OCI-LY3 (cell line): Measurements from ENCODE around the gene LHPP.

ENCODE experiments used
- H2AFZ ChIP-seq: fragments of 200-600, 300-600 bp; shearing (Covaris generic); 2 replicates; pipeline ENCODE4 v1.6.0; 2014; ENCODE audit warnings: antibody characterized with exemption, low read depth, low read length
- H3K27ac ChIP-seq: fragments of 200-600, 300-600 bp; sonication (generic); 2 replicates; pipeline ENCODE4 v1.5.1; 2014; ENCODE audit warnings: mild to moderate bottlenecking, low read length, moderate library complexity, mixed read lengths
- H3K27me3 ChIP-seq: fragments of 200-600, 300-600 bp; sonication (generic); 2 replicates; pipeline ENCODE4 v1.6.1; 2014; ENCODE audit warnings: low read depth, low read length, mixed read lengths
- H3K36me3 ChIP-seq: fragments of 200-600, 300-600 bp; sonication (generic); replicated peaks from 2 replicates; pipeline ENCODE3; 2014; ENCODE audit warnings: low read depth, low read length, mixed read lengths
- H3K4me1 ChIP-seq: fragments of 300-600, 200-600 bp; sonication (generic); 2 replicates; pipeline ENCODE4 v1.6.1; 2014; ENCODE audit warnings: low read length, mixed read lengths
- H3K4me2 ChIP-seq: fragments of 200-600, 300-600 bp; sonication (generic); 2 replicates; pipeline ENCODE4 v1.6.1; 2014; ENCODE audit warnings: low read length, mixed read lengths
- H3K4me3 ChIP-seq: fragments of 300-600, 200-600 bp; sonication (generic); 2 replicates; pipeline ENCODE4 v1.5.1; 2014; ENCODE audit warnings: antibody characterized with exemption, mild to moderate bottlenecking, low read length, moderate library complexity
- H3K79me2 ChIP-seq: fragments of 300-600, 200-600 bp; shearing (Covaris generic); 2 replicates; pipeline ENCODE4 v1.6.1; 2014; ENCODE audit warnings: mild to moderate bottlenecking, low read length, mixed read lengths
- H3K9ac ChIP-seq: fragments of 300-600, 200-600 bp; shearing (Covaris generic); 2 replicates; pipeline ENCODE4 v1.6.0; 2014; ENCODE audit warnings: mild to moderate bottlenecking, low read length, moderate library complexity
- H3K9me3 ChIP-seq: fragments of 200-600, 300-600 bp; shearing (Covaris generic); 2 replicates; pipeline ENCODE4 v1.6.1; 2014; ENCODE audit warnings: low read length, mixed read lengths; ENCODE audit not compliant: insufficient read depth
- H4K20me1 ChIP-seq: fragments of 200-600, 300-600 bp; sonication (generic); 2 replicates; pipeline ENCODE4 v1.6.1; 2016; ENCODE audit warnings: low read length, mixed read lengths; ENCODE audit not compliant: insufficient read depth
- EZH2phosphoT487 ChIP-seq: fragments of 200-600 bp; shearing (Covaris generic); IDR thresholded peaks from 2 replicates; pipeline ENCODE4 v1.6.1; 2018; ENCODE audit warnings: antibody characterized with exemption, mixed run types, low read depth
- TF ChIP-seq, protein P1 (sequence below): fragments of 200-600, 300-600 bp; sonication (generic); IDR thresholded peaks from 2 replicates; pipeline ENCODE4 v1.5.1; 2014; ENCODE audit warnings: antibody characterized with exemption, low read length, low read depth

Gene LHPP

DNA sequence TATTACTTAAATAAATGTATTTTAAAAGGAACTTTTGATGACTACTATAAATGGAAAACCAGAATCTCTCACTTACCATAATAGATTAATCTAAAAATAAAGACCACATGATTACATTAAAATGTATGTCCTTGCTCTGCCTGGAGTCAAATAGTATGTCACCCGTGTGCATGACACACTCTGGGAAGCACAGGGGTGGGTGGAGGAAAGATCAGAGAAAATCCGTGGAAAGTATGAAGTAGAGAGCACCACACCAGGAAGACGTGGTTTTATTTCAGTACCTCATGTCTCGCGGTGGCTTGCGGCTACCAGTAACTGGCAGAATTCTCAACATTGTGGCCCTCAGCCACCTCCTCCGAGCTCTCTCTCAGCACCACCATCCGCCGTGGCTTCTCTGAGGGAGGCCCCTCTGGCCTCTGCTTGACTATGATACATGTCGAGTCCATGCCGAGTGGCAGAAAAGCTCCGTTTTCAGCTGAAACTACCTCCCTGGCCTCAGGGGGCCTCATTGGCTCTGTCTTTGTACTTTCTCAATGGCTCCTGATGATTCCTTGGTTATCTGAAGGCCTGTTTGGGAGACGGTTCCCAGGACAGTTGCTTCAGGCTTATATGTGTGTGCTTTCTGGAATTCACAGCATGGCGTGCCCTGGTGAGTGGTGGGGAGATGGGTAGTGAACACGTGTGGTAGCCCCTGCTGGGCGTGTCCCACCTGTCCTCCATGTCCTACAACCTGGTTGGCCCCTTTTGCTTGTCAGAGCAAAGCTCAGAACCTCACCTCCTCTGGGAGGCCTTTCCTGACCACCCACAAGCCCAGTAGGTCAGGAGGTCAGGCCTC, 49.8 kb downstream of the LHPP start:
- Histone ChIP-seq H3K9ac (no peak overlapping the region), H3K4me3 (no peak overlapping the region), H2AFZ (no peak overlapping the region), H3K9me3 (no peaks in the 10 kb centered on the region), H3K4me1 (peaks cover 6% of the 10 kb centered on the region; the same call in 1 of the 2 replicates), H3K4me2 (no peak overlapping the region), H3K36me3 (no peaks in the 10 kb centered on the region), H3K27ac (no peak overlapping the region), H3K27me3 (no peaks in the 10 kb centered on the region), H4K20me1 (no peaks in the 10 kb centered on the region), H3K79me2 (no peaks in the 10 kb centered on the region)
- TF ChIP-seq EZH2phosphoT487 = no peak
- TF ChIP-seq, protein P1, sequence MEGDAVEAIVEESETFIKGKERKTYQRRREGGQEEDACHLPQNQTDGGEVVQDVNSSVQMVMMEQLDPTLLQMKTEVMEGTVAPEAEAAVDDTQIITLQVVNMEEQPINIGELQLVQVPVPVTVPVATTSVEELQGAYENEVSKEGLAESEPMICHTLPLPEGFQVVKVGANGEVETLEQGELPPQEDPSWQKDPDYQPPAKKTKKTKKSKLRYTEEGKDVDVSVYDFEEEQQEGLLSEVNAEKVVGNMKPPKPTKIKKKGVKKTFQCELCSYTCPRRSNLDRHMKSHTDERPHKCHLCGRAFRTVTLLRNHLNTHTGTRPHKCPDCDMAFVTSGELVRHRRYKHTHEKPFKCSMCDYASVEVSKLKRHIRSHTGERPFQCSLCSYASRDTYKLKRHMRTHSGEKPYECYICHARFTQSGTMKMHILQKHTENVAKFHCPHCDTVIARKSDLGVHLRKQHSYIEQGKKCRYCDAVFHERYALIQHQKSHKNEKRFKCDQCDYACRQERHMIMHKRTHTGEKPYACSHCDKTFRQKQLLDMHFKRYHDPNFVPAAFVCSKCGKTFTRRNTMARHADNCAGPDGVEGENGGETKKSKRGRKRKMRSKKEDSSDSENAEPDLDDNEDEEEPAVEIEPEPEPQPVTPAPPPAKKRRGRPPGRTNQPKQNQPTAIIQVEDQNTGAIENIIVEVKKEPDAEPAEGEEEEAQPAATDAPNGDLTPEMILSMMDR = no peak

DNA sequence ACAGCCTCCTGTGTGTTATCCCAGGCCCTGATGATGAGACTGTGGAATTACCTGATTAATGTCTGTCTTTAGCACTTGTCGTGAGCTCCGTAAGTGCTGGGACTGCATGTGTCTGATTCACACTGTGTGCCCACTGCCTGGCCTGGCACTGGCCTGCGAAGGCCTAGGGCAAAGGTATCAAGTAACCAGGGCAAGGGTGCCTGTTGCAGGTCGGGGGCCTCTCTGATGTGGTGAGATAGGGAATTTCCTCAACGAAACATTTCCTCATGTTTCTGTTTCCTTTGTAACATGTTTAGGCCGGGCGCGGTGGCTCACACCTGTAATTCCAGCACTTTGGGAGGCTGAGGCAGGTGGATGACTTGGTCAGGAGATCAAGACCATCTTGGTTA, 50.4 kb downstream of the LHPP start:
- H3K79me2 ChIP-seq = no peaks in the 10 kb centered on the region
- H3K27me3 ChIP-seq = no peaks in the 10 kb centered on the region
- no peak overlapping the region for H2AFZ ChIP-seq
- no peaks in the 10 kb centered on the region for H3K9me3 ChIP-seq
- no peak overlapping the region for H3K9ac ChIP-seq
- no peak overlapping the region for H3K4me3 ChIP-seq
- H3K36me3 ChIP-seq = no peaks in the 10 kb centered on the region
- no peak overlapping the region for H3K4me2 ChIP-seq
- H3K4me1 ChIP-seq = peaks cover 6% of the 10 kb centered on the region; the same call in 1 of the 2 replicates
- H3K27ac ChIP-seq = no peak overlapping the region
- TF ChIP-seq EZH2phosphoT487 = no peak
- TF ChIP-seq, protein P1 = no peak
- no peaks in the 10 kb centered on the region for H4K20me1 ChIP-seq

DNA sequence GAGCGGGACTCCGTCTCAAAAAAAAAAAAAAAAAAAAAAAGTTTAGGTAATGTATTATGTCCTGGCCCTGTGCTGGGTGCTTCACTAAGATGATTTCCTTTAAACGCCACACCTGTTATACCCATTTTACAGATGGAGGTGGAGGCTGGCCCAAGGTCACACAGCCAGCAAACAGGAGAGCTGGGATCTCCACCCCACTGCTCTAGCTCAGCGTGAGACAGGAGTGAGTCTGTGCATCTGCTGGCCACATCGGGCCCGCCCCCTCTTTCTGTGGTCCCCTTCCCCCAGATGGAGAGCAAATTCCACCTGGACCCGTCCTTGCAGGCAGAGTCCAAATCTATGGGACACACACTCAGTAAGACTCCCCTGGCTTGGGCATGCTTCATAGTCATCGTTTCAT, 51.0 kb downstream of the LHPP start:
- H3K36me3 ChIP-seq = no peaks in the 10 kb centered on the region
- no peak overlapping the region for H2AFZ ChIP-seq
- H3K9me3 ChIP-seq = no peaks in the 10 kb centered on the region
- H3K79me2 ChIP-seq = no peaks in the 10 kb centered on the region
- peaks cover 6% of the 10 kb centered on the region; the same call in 1 of the 2 replicates for H3K4me1 ChIP-seq
- no peak overlapping the region for H3K4me3 ChIP-seq
- TF ChIP-seq EZH2phosphoT487 = no peak
- TF ChIP-seq, protein P1 = no peak
- H3K27me3 ChIP-seq = no peaks in the 10 kb centered on the region
- no peak overlapping the region for H3K4me2 ChIP-seq
- H3K9ac ChIP-seq = no peak overlapping the region
- no peak overlapping the region for H3K27ac ChIP-seq
- no peaks in the 10 kb centered on the region for H4K20me1 ChIP-seq

DNA sequence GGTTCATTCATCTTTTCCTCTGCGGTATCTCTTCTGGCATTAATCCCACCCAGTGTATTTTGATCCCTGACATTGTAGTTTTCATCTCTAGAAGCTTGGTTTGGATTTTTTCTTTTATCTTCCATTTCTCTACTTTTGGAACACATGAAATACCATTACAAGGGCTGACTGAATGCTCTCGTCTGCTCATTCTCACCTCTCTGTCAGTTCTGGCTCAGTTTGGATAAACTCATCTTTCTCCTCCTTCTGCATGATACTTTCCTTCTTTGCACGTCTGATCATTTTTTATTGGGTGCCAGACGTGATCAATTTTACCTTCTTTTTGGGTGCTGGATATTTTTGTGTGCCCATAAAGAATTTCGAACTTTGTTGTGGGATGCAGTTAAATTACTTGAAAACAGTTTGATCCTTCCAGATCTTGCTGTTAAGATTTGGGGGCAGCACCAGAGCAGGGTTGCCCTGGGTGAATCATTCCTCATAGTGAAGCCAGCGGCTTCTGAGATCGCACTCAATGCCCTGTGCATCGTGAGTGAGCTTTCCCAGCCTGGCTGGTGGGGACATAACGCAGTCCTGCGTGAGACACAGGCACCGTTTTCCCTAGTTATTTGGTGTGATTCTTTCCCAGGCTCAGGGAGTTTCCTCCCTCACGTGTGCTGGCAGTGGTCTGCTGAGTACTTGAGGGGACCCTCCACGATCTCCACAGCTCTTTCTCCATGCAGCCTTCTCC, 53.8 kb downstream of the LHPP start:
- no peaks in the 10 kb centered on the region for H4K20me1 ChIP-seq
- H3K36me3 ChIP-seq = no peaks in the 10 kb centered on the region
- H3K9ac ChIP-seq = no peak overlapping the region
- H3K27ac ChIP-seq = no peak overlapping the region
- H3K4me3 ChIP-seq = no peak overlapping the region
- no peak overlapping the region for H2AFZ ChIP-seq
- H3K27me3 ChIP-seq = no peaks in the 10 kb centered on the region
- no peaks in the 10 kb centered on the region for H3K9me3 ChIP-seq
- no peaks in the 10 kb centered on the region for H3K4me1 ChIP-seq
- no peaks in the 10 kb centered on the region for H3K79me2 ChIP-seq
- no peak overlapping the region for H3K4me2 ChIP-seq
- no peak for TF ChIP-seq EZH2phosphoT487
- TF ChIP-seq, protein P1 = no peak
